K562 (cell line): Measurements from ENCODE around the gene AIF1L. TPM values are rescaled to one million over a fixed set of nuclear protein-coding genes. Genes with fewer than 3 reads are reported as not detected.

ENCODE experiments used
- ATAC-seq: fragments of 200-7000 bp; cut with Tn5 transposase; 3 replicates; pipeline ENCODE4 v1.9.1; 2020; ENCODE audit warnings: moderate library complexity
- BruUV-seq: library from RNA; stranded (reverse); fragments of 400-500 nt; replicated peaks from 2 replicates; lab custom pipeline; 2021; lab: Mats Ljungman, UMichigan
- CTCF ChIA-PET: fragments of 300-600 bp; formaldehyde crosslinking; extraction: SDS; loops from one replicate; lab custom pipeline; 2021; ENCODE audit warnings: low intra/inter-chr PET ratio; lab: Yijun Ruan, JAX
- POLR2A ChIA-PET: fragments of 300-600, 350-650 bp; sonication (Branson Sonifier 250); formaldehyde crosslinking; extraction: SDS; loops from one replicate; lab custom pipeline; 2021; ENCODE audit warnings: antibody characterized with exemption, inconsistent platforms; lab: Yijun Ruan, JAX
- DNase-seq, 4 experiments: peaks; one replicate each; pipeline versions ENCODE4 v3.0.0 to v3.0.0-alpha.2; 2011 to 2018; ENCODE audit warnings: low spot score in 3 of 4, mixed read lengths in 3 of 4; ENCODE audit errors: extremely low read depth in 1 of 4
- FAIRE-seq: peaks from 2 replicates; lab custom pipeline; 2011; peaks lifted over from hg19 to GRCh38; lab: Jason Lieb, UNC
- H2AFZ ChIP-seq: 2 replicates; pipeline ENCODE4 v1.6.0; 2011; ENCODE audit warnings: low read depth, low read length, control low read depth, inconsistent platforms
- H3K27ac ChIP-seq: fragments of 200-600 bp; 3 replicates; pipeline ENCODE4 v1.8.0; 2011; ENCODE audit warnings: low read depth, mild to moderate bottlenecking, control low read depth, inconsistent platforms, low read length, moderate library complexity, mixed read lengths; ENCODE audit errors: extremely low read depth
- H3K27me3 ChIP-seq, 2 experiments: fragments of 300-600 bp in 1 of 2; 2 replicates in 1 of 2; 3 replicates in 1 of 2; pipeline versions ENCODE4 v1.6.0 to v1.8.0; 2011; ENCODE audit warnings: inconsistent platforms in 2 of 2, low read length in 2 of 2, mild to moderate bottlenecking in 1 of 2, mixed read lengths in 1 of 2, moderate library complexity in 1 of 2; ENCODE audit not compliant: control insufficient read depth in 2 of 2, insufficient read depth in 2 of 2
- H3K36me3 ChIP-seq: fragments of 300-600 bp; 3 replicates; pipeline ENCODE4 v1.8.0; 2011; ENCODE audit warnings: mild to moderate bottlenecking, low read length, inconsistent platforms; ENCODE audit not compliant: control insufficient read depth, insufficient read depth
- H3K4me1 ChIP-seq, 2 experiments: fragments of 200-600 bp in 1 of 2; replicated peaks in 1 of 2; 2 replicates in 1 of 2; 3 replicates in 1 of 2; pipeline versions ENCODE4 v1.5.1 to v1.8.0; 2011; ENCODE audit warnings: inconsistent platforms in 2 of 2, low read length in 2 of 2, mild to moderate bottlenecking in 1 of 2, mixed read lengths in 1 of 2, moderate library complexity in 1 of 2; ENCODE audit not compliant: control insufficient read depth in 2 of 2, insufficient read depth in 2 of 2
- H3K4me2 ChIP-seq: 2 replicates; pipeline ENCODE4 v1.6.1; 2011; ENCODE audit warnings: low read length, control low read depth, inconsistent platforms, mixed read lengths; ENCODE audit not compliant: insufficient read depth
- H3K4me3 ChIP-seq: fragments of 200-600 bp; sonication (generic), shearing (Covaris generic); 2 replicates; pipeline ENCODE4 v1.5.1; 2016; ENCODE audit warnings: control low read depth, inconsistent platforms
- H3K79me2 ChIP-seq: fragments of 200-600 bp; 3 replicates; pipeline ENCODE4 v1.8.0; 2011; ENCODE audit warnings: low read length, inconsistent platforms; ENCODE audit not compliant: control insufficient read depth, insufficient read depth
- H3K9ac ChIP-seq, 2 experiments: 2 replicates each; pipeline versions ENCODE4 v1.6.0 to v1.6.1; 2011; ENCODE audit warnings: low read depth in 2 of 2, low read length in 2 of 2, control low read depth in 1 of 2, inconsistent platforms in 1 of 2, mild to moderate bottlenecking in 1 of 2, mixed read lengths in 1 of 2; ENCODE audit not compliant: insufficient read depth in 1 of 2
- H3K9me1 ChIP-seq: one replicate; pipeline ENCODE4 v1.6.0; 2011; ENCODE audit warnings: inconsistent platforms, mild to moderate bottlenecking, low read length, moderate library complexity; ENCODE audit not compliant: control insufficient read depth, insufficient read depth
- H3K9me3 ChIP-seq: replicated peaks from 2 replicates; pipeline ENCODE4 v1.5.1; 2011; ENCODE audit warnings: low read depth, low read length, inconsistent platforms; ENCODE audit not compliant: control insufficient read depth, insufficient read depth
- H4K20me1 ChIP-seq: replicated peaks from 2 replicates; pipeline ENCODE4 v1.6.1; 2011; ENCODE audit warnings: low read length, inconsistent platforms, mixed read lengths; ENCODE audit not compliant: control insufficient read depth, insufficient read depth
- MLX ChIP-seq, 2 experiments: fragments of 450-650 bp in 1 of 2; sonication (generic) in 1 of 2; formaldehyde crosslinking; conservative IDR thresholded peaks; 2 replicates each; pipeline versions ENCODE4 v1.4.0 to v1.8.1; 2020 to 2022; ENCODE audit warnings: mild to moderate bottlenecking in 1 of 2, missing genetic modification reagents in 1 of 2
- STAT6 ChIP-seq: sonication (generic); formaldehyde crosslinking; IDR thresholded peaks from 2 replicates; pipeline ENCODE4 v1.8.1; 2023; ENCODE audit warnings: mild to moderate bottlenecking, missing genetic modification reagents
- ZBTB40 ChIP-seq, 2 experiments: fragments of 450-650 bp in 1 of 2; sonication (generic) in 1 of 2; formaldehyde crosslinking in 1 of 2; IDR thresholded peaks; 2 replicates each; pipeline versions ENCODE4 v1.7.1 to v1.9.0; 2016 to 2022; ENCODE audit warnings: inconsistent platforms in 1 of 2, mild to moderate bottlenecking in 1 of 2, missing genetic modification reagents in 1 of 2
- WGBS: fragments of 100-300 bp; shearing (Covaris generic); methylation state at CpG from one replicate; pipeline ENCODE4 v1.1.6; 2016; ENCODE audit warnings: low coverage, mixed read lengths; ENCODE audit not compliant: insufficient coverage; ENCODE audit errors: missing lambda C conversion rate; 5-methylcytosine and 5-hydroxymethylcytosine counted together
- in situ Hi-C: fragments of 300-500 bp; cut with MboI; formaldehyde crosslinking; loops from 4 replicates; pipeline ENCODE4 v1.15.0; 2018; ENCODE audit warnings: inconsistent platforms, mixed read lengths
- intact Hi-C: fragments of 100-400 bp; cut with micrococcal nuclease; formaldehyde crosslinking; loops from 2 replicates; pipeline ENCODE4 v1.14.2; 2022
- polyA plus RNA-seq, 8 experiments: library from polyadenylated mRNA; depleted of rRNA in 4 of 8; stranded (reverse) in 5 of 8; unstranded in 3 of 8; fragments of >200 nt; fragmentation: Nextera tagmentation in 2 of 8; fragmentation: Illumina TruSeq in 1 of 8; extraction: Ambion mirVana in 2 of 8; extraction: Trizol in 1 of 8; gene quantifications; 2 replicates each; pipeline versions ENCODE4 v1.2.1 to v1.2.3, GENCODE V29; 2011 to 2014; ENCODE audit warnings: inconsistent platforms in 1 of 8, missing spikeins in 1 of 8
- total RNA-seq, 7 experiments: library from RNA; depleted of rRNA in 6 of 7; stranded (reverse); fragments of >200 nt in 6 of 7; fragmentation: Illumina TruSeq in 2 of 7; extraction: Trizol in 2 of 7; gene quantifications; 2 replicates each; pipeline versions ENCODE4 v1.2.1 to v1.2.3, GENCODE V29; 2011 to 2021; ENCODE audit warnings: low replicate concordance in 1 of 7

AIF1L gene
- total and polyA plus RNA-seq, 9 of the 15 experiments (the other 6 are each of a cell fraction or from before 2014, with no cell fraction given), result 0.34 to 9.1 (median 1.3) TPM

GRCh38 chr9:131090025-131090787 lies 6.1 kb upstream of the AIF1L start:
- peaks cover 53% of the 10 kb centered on the region for H4K20me1 ChIP-seq
- peaks cover 0 to 32% of the 10 kb centered on the region in 2 experiments; a peak in 2 of 5 replicates for H3K4me1 ChIP-seq
- H3K9me3 ChIP-seq, result no peaks in the 10 kb centered on the region
- ATAC-seq (peak; percentile 0; the same call in 1 of the 3 replicates), FAIRE-seq (no peak), DNase-seq (peak in 1 of 4 experiments; percentile 64)
- no peaks in the 10 kb centered on the region for H3K36me3 ChIP-seq
- H2AFZ ChIP-seq, result no peak overlapping the region
- no peaks in the 10 kb centered on the region for H3K79me2 ChIP-seq
- peaks cover 5% of the 10 kb centered on the region for H3K9me1 ChIP-seq
- peak overlapping the region in 1 of 2 experiments; percentile 7; a peak in 2 of 4 replicates for H3K9ac ChIP-seq
- ChIA-PET POLR2A (interaction anchor here (0.9 to 99.3 kb wide), 3 partner anchors 6 to 124 kb away, joined by 4 to 3336 read pairs (median 3336); partner anchors contain the start of genes AIF1L and NUP214), CTCF (no interaction called here)
- H3K27me3 ChIP-seq, result peaks cover 69 to 89% of the 10 kb centered on the region in 2 experiments
- intact Hi-C loops (no loop called here), in situ Hi-C loops (no loop called here)
- H3K27ac ChIP-seq, result no peak overlapping the region
- WGBS, result 13% methylated on average over 13 of the region's 13 CpGs
- H3K4me2 ChIP-seq, result no peak overlapping the region
- no peak overlapping the region for H3K4me3 ChIP-seq
- no TSS peak for BruUV-seq
- TF ChIP-seq STAT6 (CRISPR knock-in tag) (peak; percentile 90; the same call in 1 of the 2 replicates), MLX (CRISPR knock-in tag; conservative IDR thresholded peaks at IDR 0.05) (peak in 1 of 2 experiments; percentile 83; a peak in 2 of 4 replicates), ZBTB40 (IDR thresholded peaks at IDR 0.05) (no peak), ZBTB40 (CRISPR knock-in tag; IDR thresholded peaks at IDR 0.05) (no peak)
